ENCODE results near the gene ZBTB34. TPM values are rescaled to one million over a fixed set of nuclear protein-coding genes. Genes with fewer than 3 reads are reported as not detected.

The ZBTB34 gene
- total and polyA plus RNA-seq, 9 of the 15 experiments (the other 6 are each of a cell fraction or from before 2014, with no cell fraction given): 2.7 to 15.6 (median 9.8) TPM

GRCh38 chr9:126880226-126880946 is 19.9 kb downstream of the ZBTB34 start:
- no TSS peak for BruUV-seq (replicated peaks)
- H2AFZ ChIP-seq (ENCODE audit: low read depth, low read length): no peak overlapping the region
- no peaks in the 10 kb centered on the region for H3K27me3 ChIP-seq (ENCODE audit: control insufficient read depth in 2 of 2, insufficient read depth in 2 of 2, low read length in 2 of 2)
- H4K20me1 ChIP-seq (replicated peaks; ENCODE audit: control insufficient read depth, insufficient read depth, low read length): peaks cover 15% of the 10 kb centered on the region; the same call in 1 of the 2 replicates
- POLR2A ChIA-PET: interaction anchor here (0.9 kb wide), 1 partner anchor 29 kb away, joined by 3 read pairs; no protein-coding TSS in a partner anchor
- no peaks in the 10 kb centered on the region for H3K9me3 ChIP-seq (replicated peaks; ENCODE audit: control insufficient read depth, insufficient read depth, low read depth, low read length)
- no peak for ATAC-seq
- peaks cover 27% of the 10 kb centered on the region; the same call in 2 of the 3 replicates for H3K79me2 ChIP-seq (ENCODE audit: control insufficient read depth, insufficient read depth, low read length)
- no peak for FAIRE-seq
- CTCF ChIA-PET (ENCODE audit: low intra/inter-chr PET ratio): no interaction called here
- peaks cover 0 to 6% of the 10 kb centered on the region in 2 experiments; a peak in 3 of 5 replicates for H3K4me1 ChIP-seq (replicated peaks in 1 of 2; ENCODE audit: control insufficient read depth in 2 of 2, insufficient read depth in 2 of 2, low read length in 2 of 2)
- H3K9me1 ChIP-seq (ENCODE audit: control insufficient read depth, insufficient read depth, low read length): no peaks in the 10 kb centered on the region
- H3K36me3 ChIP-seq (ENCODE audit: control insufficient read depth, insufficient read depth, low read length): peaks cover 47% of the 10 kb centered on the region
- no peak overlapping the region for H3K27ac ChIP-seq (ENCODE audit: extremely low read depth, low read depth, low read length)
- H3K4me2 ChIP-seq (ENCODE audit: insufficient read depth, low read length): no peak overlapping the region
- TF ChIP-seq KLF10 (CRISPR knock-in tag; IDR thresholded peaks at IDR 0.05): no peak
- TF ChIP-seq RAD51 (IDR thresholded peaks at IDR 0.05; ENCODE audit: borderline replicate concordance, low read depth): no peak
- TF ChIP-seq USF1 (CRISPR knock-in tag; IDR thresholded peaks at IDR 0.05): no peak
- TF ChIP-seq MITF (IDR thresholded peaks at IDR 0.05): no peak
- intact Hi-C loops (cut with micrococcal nuclease): no loop called here
- WGBS (ENCODE audit: insufficient coverage, low coverage, missing lambda C conversion rate): 93% methylated on average over 22 of the region's 23 CpGs
- DNase-seq (ENCODE audit: extremely low read depth in 1 of 4, low spot score in 3 of 4): no peak
- H3K4me3 ChIP-seq: no peak overlapping the region
- no peak overlapping the region for H3K9ac ChIP-seq (ENCODE audit: insufficient read depth in 1 of 2, low read depth in 2 of 2, low read length in 2 of 2)
- in situ Hi-C loops (cut with MboI): no loop called here

Data from K562 (cell line).